HCT116 (cell line): ENCODE measurements around the gene TRAPPC1.

Experiments used
- CEBPB ChIP-seq: IDR thresholded peaks from 2 replicates; pipeline ENCODE4 v1.6.1; 2012; ENCODE audit warnings: low read depth
- EGR1 ChIP-seq: IDR thresholded peaks from 2 replicates; pipeline ENCODE4 v1.6.1; 2012; ENCODE audit warnings: low read depth
- JUND ChIP-seq: IDR thresholded peaks from 2 replicates; pipeline ENCODE4 v1.6.1; 2012
- RAD21 ChIP-seq: IDR thresholded peaks from 2 replicates; pipeline ENCODE4 v1.6.1; 2012; ENCODE audit warnings: low read depth, mild to moderate bottlenecking
- TF ChIP-seq, protein P1 (sequence below), 3 experiments: fragments of 200-600 bp in 1 of 3; sonication (generic) in 1 of 3; IDR thresholded peaks in 2 of 3; conservative IDR thresholded peaks in 1 of 3; 2 replicates each; pipeline ENCODE4 v1.5.1; 2012 to 2017; ENCODE audit warnings: low read depth in 2 of 3, low read length in 2 of 3, antibody characterized with exemption in 1 of 3, borderline replicate concordance in 1 of 3, control low read depth in 1 of 3, mild to moderate bottlenecking in 1 of 3, mixed read lengths in 1 of 3, mixed run types in 1 of 3, moderate library complexity in 1 of 3; ENCODE audit not compliant: insufficient read depth in 1 of 3
- TF ChIP-seq, protein P2 (sequence below): IDR thresholded peaks from 2 replicates; pipeline ENCODE4 v1.6.1; 2012
- TF ChIP-seq, protein P3 (sequence below): IDR thresholded peaks from 2 replicates; pipeline ENCODE4 v1.6.1; 2012

DNA sequence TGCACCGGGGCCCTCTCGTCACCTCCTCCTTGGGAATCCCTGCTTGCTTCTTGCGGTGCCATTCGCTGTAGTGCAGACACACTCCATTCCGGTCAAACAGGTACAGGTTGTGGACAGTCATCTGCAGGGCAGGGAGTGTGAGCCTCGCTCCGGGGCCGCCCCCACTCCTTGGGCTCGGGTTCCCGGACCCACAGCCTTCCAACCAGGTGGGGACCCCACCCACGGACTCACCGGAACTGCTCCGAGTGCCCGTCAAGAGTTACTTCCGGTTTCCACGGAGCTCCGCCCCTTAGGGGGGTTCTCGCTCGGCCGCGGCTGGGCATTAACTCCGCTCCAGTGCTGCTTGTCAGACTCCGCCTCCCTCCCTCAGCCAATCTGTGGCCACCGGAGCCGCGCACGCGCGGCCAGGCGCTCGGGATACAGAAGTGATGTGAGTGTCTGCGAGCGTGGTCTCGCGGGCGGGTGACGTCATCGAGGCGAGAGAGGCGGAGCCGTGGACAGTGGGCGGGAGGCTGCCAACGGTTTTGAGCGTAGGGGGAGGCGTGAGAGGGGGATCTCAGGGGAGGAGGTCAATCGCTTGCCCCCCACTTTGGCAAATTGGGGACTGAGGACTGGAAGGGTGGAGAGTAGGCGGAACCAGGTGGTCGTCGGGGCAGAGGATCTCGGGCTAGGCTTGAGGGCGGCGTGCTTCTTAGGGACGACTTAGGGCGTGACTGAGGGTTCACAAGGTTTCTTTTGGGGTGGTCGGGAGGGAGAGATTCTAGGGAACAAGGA, at the start of gene TRAPPC1, which contains the start of gene CNTROB:
- TF ChIP-seq, protein P1, sequence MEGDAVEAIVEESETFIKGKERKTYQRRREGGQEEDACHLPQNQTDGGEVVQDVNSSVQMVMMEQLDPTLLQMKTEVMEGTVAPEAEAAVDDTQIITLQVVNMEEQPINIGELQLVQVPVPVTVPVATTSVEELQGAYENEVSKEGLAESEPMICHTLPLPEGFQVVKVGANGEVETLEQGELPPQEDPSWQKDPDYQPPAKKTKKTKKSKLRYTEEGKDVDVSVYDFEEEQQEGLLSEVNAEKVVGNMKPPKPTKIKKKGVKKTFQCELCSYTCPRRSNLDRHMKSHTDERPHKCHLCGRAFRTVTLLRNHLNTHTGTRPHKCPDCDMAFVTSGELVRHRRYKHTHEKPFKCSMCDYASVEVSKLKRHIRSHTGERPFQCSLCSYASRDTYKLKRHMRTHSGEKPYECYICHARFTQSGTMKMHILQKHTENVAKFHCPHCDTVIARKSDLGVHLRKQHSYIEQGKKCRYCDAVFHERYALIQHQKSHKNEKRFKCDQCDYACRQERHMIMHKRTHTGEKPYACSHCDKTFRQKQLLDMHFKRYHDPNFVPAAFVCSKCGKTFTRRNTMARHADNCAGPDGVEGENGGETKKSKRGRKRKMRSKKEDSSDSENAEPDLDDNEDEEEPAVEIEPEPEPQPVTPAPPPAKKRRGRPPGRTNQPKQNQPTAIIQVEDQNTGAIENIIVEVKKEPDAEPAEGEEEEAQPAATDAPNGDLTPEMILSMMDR (IDR thresholded peaks at IDR 0.05 in 2 of 3, conservative IDR thresholded peaks at IDR 0.05 in 1 of 3; ENCODE audit: borderline replicate concordance in 1 of 3, insufficient read depth in 1 of 3, low read depth in 2 of 3, low read length in 2 of 3), result no peak
- TF ChIP-seq RAD21 (no peak), JUND (no peak; the same call in 1 of the 2 replicates), EGR1 (peak; percentile 69), CEBPB (no peak)
- TF ChIP-seq, protein P2, sequence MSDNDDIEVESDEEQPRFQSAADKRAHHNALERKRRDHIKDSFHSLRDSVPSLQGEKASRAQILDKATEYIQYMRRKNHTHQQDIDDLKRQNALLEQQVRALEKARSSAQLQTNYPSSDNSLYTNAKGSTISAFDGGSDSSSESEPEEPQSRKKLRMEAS, result peak; percentile 78
- TF ChIP-seq, protein P3, sequence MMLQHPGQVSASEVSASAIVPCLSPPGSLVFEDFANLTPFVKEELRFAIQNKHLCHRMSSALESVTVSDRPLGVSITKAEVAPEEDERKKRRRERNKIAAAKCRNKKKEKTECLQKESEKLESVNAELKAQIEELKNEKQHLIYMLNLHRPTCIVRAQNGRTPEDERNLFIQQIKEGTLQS, result no peak
